Right lung (tissue), 5 donors: ENCODE measurements around the gene NEDD4. TPM values are rescaled to one million over a fixed set of nuclear protein-coding genes. Genes with fewer than 3 reads are reported as not detected.
"Not testable (repeated sequence)": the region's sequence is repeated elsewhere in the genome, so short reads cannot be mapped to it uniquely, and the experiment has no call there.

ENCODE experiments used
- DNase-seq, 2 donors: peaks; one replicate each; pipeline ENCODE4 v3.0.0-alpha.2; 2013
- polyA plus RNA-seq, 5 donors: library from polyadenylated mRNA; unstranded; fragments of 120-200 nt; gene quantifications; one replicate each; pipeline versions ENCODE4 v1.2.1 to v1.2.3, GENCODE V29; 2013; ENCODE audit warnings: inconsistent platforms in 1 of 5, low replicate concordance in 1 of 5; ENCODE audit not compliant: insufficient read length in 5 of 5, insufficient read depth in 1 of 5

NEDD4 gene
- polyA plus RNA-seq, 5 donors = 11.1 to 20.7 (median 18.1) TPM

GRCh38 chr15:55897560-55898336 is 95.7 kb downstream of the NEDD4 start:
- DNase-seq = peak; percentile 18 to 37

- no peak for DNase-seq
Measured at GRCh38 chr15:55894399-55894965, 98.9 kb downstream of the NEDD4 start.

- DNase-seq = no peak
Measured at GRCh38 chr15:55893852-55894251, 99.6 kb downstream of the NEDD4 start.

- no peak for DNase-seq
Measured at GRCh38 chr15:55891196-55891595, 102.2 kb downstream of the NEDD4 start.

GRCh38 chr15:55884223-55884622 is 109.2 kb downstream of the NEDD4 start:
- DNase-seq = no peak

GRCh38 chr15:55879181-55879580 is 114.2 kb downstream of the NEDD4 start:
- no peak for DNase-seq

- DNase-seq = no peak
Measured at GRCh38 chr15:55873024-55873720, 120.2 kb downstream of the NEDD4 start.

GRCh38 chr15:55872471-55872870 is 120.9 kb downstream of the NEDD4 start:
- DNase-seq = no peak

GRCh38 chr15:55869660-55870059 is 123.8 kb downstream of the NEDD4 start:
- no peak for DNase-seq

GRCh38 chr15:55868707-55869106 is 124.7 kb downstream of the NEDD4 start:
- DNase-seq = no peak

GRCh38 chr15:55868291-55868690 is 125.1 kb downstream of the NEDD4 start:
- not testable (repeated sequence) for DNase-seq

- DNase-seq = no peak
Measured at GRCh38 chr15:55863911-55864310, 129.5 kb downstream of the NEDD4 start.

- no peak for DNase-seq
Measured at GRCh38 chr15:55861115-55861514, 132.3 kb downstream of the NEDD4 start.

GRCh38 chr15:55860468-55860867 is 132.9 kb downstream of the NEDD4 start:
- no peak for DNase-seq

GRCh38 chr15:55859681-55860080 is 133.7 kb downstream of the NEDD4 start:
- DNase-seq = no peak

GRCh38 chr15:55858661-55859060 is 134.8 kb downstream of the NEDD4 start:
- no peak for DNase-seq

GRCh38 chr15:55856506-55857164 is 136.8 kb downstream of the NEDD4 start:
- DNase-seq = no peak

GRCh38 chr15:55853134-55853533 is 140.3 kb downstream of the NEDD4 start:
- no peak for DNase-seq

- peak; percentile 58 to 70 for DNase-seq
Measured at GRCh38 chr15:55846116-55846707, 147.2 kb downstream of the NEDD4 start.

GRCh38 chr15:55842897-55843296 is 150.5 kb downstream of the NEDD4 start:
- DNase-seq = not testable (repeated sequence)

- DNase-seq = no peak
Measured at GRCh38 chr15:55835866-55836265, 157.5 kb downstream of the NEDD4 start.

- DNase-seq = no peak
Measured at GRCh38 chr15:55834331-55834730, 159.1 kb downstream of the NEDD4 start.
